SJCRH30 (cell line): Measurements from ENCODE around the gene PDGFD. TPM values are rescaled to one million over a fixed set of nuclear protein-coding genes. Genes with fewer than 3 reads are reported as not detected.

ENCODE experiments used
- DNase-seq, 2 experiments: peaks; one replicate each; pipeline ENCODE4 v3.0.0-alpha.2; 2015 to 2020
- H3K27ac ChIP-seq: fragments of 250-450 bp; sonication (Bioruptor Pico); 2 replicates; pipeline ENCODE4 v1.5.1; 2020; ENCODE audit warnings: mild to moderate bottlenecking, moderate library complexity
- H3K27me3 ChIP-seq: fragments of 250-450 bp; sonication (Bioruptor Pico); 2 replicates; pipeline ENCODE4 v1.5.1; 2020; ENCODE audit warnings: mild to moderate bottlenecking, moderate library complexity
- H3K36me3 ChIP-seq: fragments of 250-450 bp; sonication (Bioruptor Pico); 2 replicates; pipeline ENCODE4 v1.5.1; 2020; ENCODE audit warnings: mild to moderate bottlenecking, moderate library complexity
- H3K4me1 ChIP-seq: fragments of 250-450 bp; sonication (Bioruptor Pico); 2 replicates; pipeline ENCODE4 v1.5.1; 2020; ENCODE audit warnings: mild to moderate bottlenecking, moderate library complexity
- H3K4me3 ChIP-seq: fragments of 250-450 bp; sonication (Bioruptor Pico); 2 replicates; pipeline ENCODE4 v1.5.1; 2020; ENCODE audit warnings: mild to moderate bottlenecking, moderate library complexity
- H3K9me3 ChIP-seq: fragments of 250-450 bp; sonication (Bioruptor Pico); replicated peaks from 2 replicates; pipeline ENCODE4 v1.5.1; 2020; ENCODE audit warnings: mild to moderate bottlenecking, moderate library complexity
- total RNA-seq: library from RNA; depleted of rRNA; stranded (reverse); fragments of >200 nt; shearing (Covaris generic); gene quantifications from 2 replicates; pipeline ENCODE4 v1.2.3, GENCODE V29; 2014; rRNA removed

PDGFD gene
- total RNA-seq, 1 experiment from 2014 or later: 15.2 TPM

- no peaks in the 10 kb centered on the region for H3K27me3 ChIP-seq
- no peaks in the 10 kb centered on the region for H3K36me3 ChIP-seq
- H3K9me3 ChIP-seq: no peaks in the 10 kb centered on the region
- H3K27ac ChIP-seq: no peak overlapping the region
- no peaks in the 10 kb centered on the region for H3K4me1 ChIP-seq
- no peak overlapping the region for H3K4me3 ChIP-seq
- no peak for DNase-seq
These were observed 296.5 kb downstream of the PDGFD start for GRCh38 chr11:103867481-103867880.

- no peaks in the 10 kb centered on the region for H3K9me3 ChIP-seq
- no peaks in the 10 kb centered on the region for H3K27me3 ChIP-seq
- no peaks in the 10 kb centered on the region for H3K4me1 ChIP-seq
- H3K27ac ChIP-seq: no peak overlapping the region
- no peak for DNase-seq
- H3K4me3 ChIP-seq: no peak overlapping the region
- no peaks in the 10 kb centered on the region for H3K36me3 ChIP-seq
These were observed 300.4 kb downstream of the PDGFD start for GRCh38 chr11:103863497-103863896.

- Histone ChIP-seq H3K9me3 (no peaks in the 10 kb centered on the region), H3K27me3 (no peaks in the 10 kb centered on the region), H3K27ac (no peak overlapping the region), H3K4me3 (no peak overlapping the region), H3K36me3 (no peaks in the 10 kb centered on the region), H3K4me1 (no peaks in the 10 kb centered on the region)
- DNase-seq: no peak
These were observed 301.2 kb downstream of the PDGFD start for GRCh38 chr11:103862802-103863174.

- Histone ChIP-seq H3K9me3 (no peaks in the 10 kb centered on the region), H3K36me3 (no peaks in the 10 kb centered on the region), H3K27me3 (no peaks in the 10 kb centered on the region), H3K4me1 (no peaks in the 10 kb centered on the region), H3K4me3 (no peak overlapping the region), H3K27ac (no peak overlapping the region)
- no peak for DNase-seq
These were observed 301.7 kb downstream of the PDGFD start for GRCh38 chr11:103862094-103862801.

Other genes with a start within 250 kb of the PDGFD start
- gene DDI1, start 127.5 kb downstream of the PDGFD start, total RNA-seq: 0.10 TPM in 1 of 2 replicates, not detected in the other